WTC11 (cell line): Measurements from ENCODE around the gene C10orf67. TPM values are rescaled to one million over a fixed set of nuclear protein-coding genes. Genes with fewer than 3 reads are reported as not detected.

Source experiments
- ATAC-seq: fragments of 200-7000 bp; cut with Tn5 transposase; 2 replicates; pipeline ENCODE4 v1.10.0; 2021; ENCODE audit warnings: mild to moderate bottlenecking, moderate library complexity
- Bru-seq: library from RNA; stranded (reverse); fragments of 400-500 nt; gene quantifications from one replicate; lab custom pipeline; 2021; lab: Mats Ljungman, UMichigan
- CTCF ChIA-PET: fragments of 300-600 bp; sonication (Branson Sonifier 250); formaldehyde crosslinking; loops from one replicate; lab custom pipeline; 2021; ENCODE audit warnings: antibody characterized with exemption; lab: Charles Lee
- POLR2A ChIA-PET: fragments of 350-600 bp; sonication (Branson Sonifier 250); formaldehyde crosslinking; loops from one replicate; lab custom pipeline; 2021; ENCODE audit warnings: antibody characterized with exemption; lab: Charles Lee
- DNase-seq: peaks from one replicate; pipeline ENCODE4 v3.0.0; 2021; ENCODE audit warnings: low spot score
- H3K27ac Mint-ChIP-seq: 2 replicates; pipeline ENCODE4 v1.8.0; 2021; ENCODE audit warnings: mixed read lengths
- H3K27me3 Mint-ChIP-seq: 2 replicates; pipeline ENCODE4 v1.8.0; 2021; ENCODE audit warnings: low read depth, mild to moderate bottlenecking, moderate library complexity, mixed read lengths
- H3K36me3 Mint-ChIP-seq: 2 replicates; pipeline ENCODE4 v1.8.0; 2021; ENCODE audit warnings: mixed read lengths
- H3K4me1 Mint-ChIP-seq: 2 replicates; pipeline ENCODE4 v1.8.0; 2022; ENCODE audit warnings: mixed read lengths
- H3K4me3 Mint-ChIP-seq: 2 replicates; pipeline ENCODE4 v1.8.0; 2021; ENCODE audit warnings: mild to moderate bottlenecking, moderate library complexity, mixed read lengths
- H3K9me3 Mint-ChIP-seq: 2 replicates; pipeline ENCODE4 v1.8.0; 2021; ENCODE audit warnings: mixed read lengths
- CREB1 ChIP-seq: sonication (generic); formaldehyde crosslinking; IDR thresholded peaks from 2 replicates; pipeline ENCODE4 v1.8.0; 2023; ENCODE audit warnings: mild to moderate bottlenecking, missing genetic modification reagents
- CREM ChIP-seq: sonication (generic); formaldehyde crosslinking; IDR thresholded peaks from 2 replicates; pipeline ENCODE4 v1.8.1; 2022; ENCODE audit warnings: mild to moderate bottlenecking, missing genetic modification reagents, moderate library complexity
- E2F4 ChIP-seq: sonication (generic); formaldehyde crosslinking; IDR thresholded peaks from 2 replicates; pipeline ENCODE4 v1.8.1; 2022; ENCODE audit warnings: low read depth, mild to moderate bottlenecking, moderate library complexity, missing genetic modification reagents, borderline replicate concordance
- GTF2I ChIP-seq: fragments of 250-450 bp; sonication (Bioruptor Pico); conservative IDR thresholded peaks from 2 replicates; pipeline ENCODE4 v1.4.0; 2021; ENCODE audit warnings: mild to moderate bottlenecking
- JUN ChIP-seq: sonication (generic); formaldehyde crosslinking; IDR thresholded peaks from 2 replicates; pipeline ENCODE4 v1.8.0; 2023; ENCODE audit warnings: mild to moderate bottlenecking, missing genetic modification reagents
- RORB ChIP-seq: fragments of 250-450 bp; sonication (Bioruptor Pico); IDR thresholded peaks from 2 replicates; pipeline ENCODE4 v1.9.0; 2021; ENCODE audit warnings: mild to moderate bottlenecking
- SMAD3 ChIP-seq: sonication (generic); formaldehyde crosslinking; IDR thresholded peaks from 2 replicates; pipeline ENCODE4 v1.8.0; 2022; ENCODE audit warnings: missing genetic modification reagents, mild to moderate bottlenecking, borderline replicate concordance
- SMAD4 ChIP-seq: sonication (generic); formaldehyde crosslinking; IDR thresholded peaks from 2 replicates; pipeline ENCODE4 v1.8.0; 2022; ENCODE audit warnings: mild to moderate bottlenecking, missing genetic modification reagents
- SP1 ChIP-seq: sonication (generic); formaldehyde crosslinking; conservative IDR thresholded peaks from 2 replicates; pipeline ENCODE4 v1.8.1; 2022; ENCODE audit warnings: missing genetic modification reagents
- TEAD4 ChIP-seq: sonication (generic); formaldehyde crosslinking; IDR thresholded peaks from 2 replicates; pipeline ENCODE4 v1.8.0; 2022; ENCODE audit warnings: mild to moderate bottlenecking, missing genetic modification reagents
- ZNF121 ChIP-seq: sonication (generic); formaldehyde crosslinking; IDR thresholded peaks from 2 replicates; pipeline ENCODE4 v1.8.0; 2023; ENCODE audit warnings: missing genetic modification reagents
- ZNF263 ChIP-seq: sonication (generic); formaldehyde crosslinking; IDR thresholded peaks from 2 replicates; pipeline ENCODE4 v1.8.1; 2022; ENCODE audit warnings: low read depth, mild to moderate bottlenecking, moderate library complexity, missing genetic modification reagents
- ZNF396 ChIP-seq: fragments of 250-450 bp; sonication (Bioruptor Pico); IDR thresholded peaks from 2 replicates; pipeline ENCODE4 v1.8.0; 2021; ENCODE audit warnings: mild to moderate bottlenecking, moderate library complexity, borderline replicate concordance
- long read RNA-seq, 3 experiments: library from RNA in 1 of 3; library from capped mRNA in 1 of 3; library from polyadenylated mRNA in 1 of 3; unstranded in 2 of 3; stranded (forward) in 1 of 3; transcript quantifications; one replicate each; pipeline ENCODE4 v2.0.0, GENCODE V29; 2021
- total RNA-seq: library from RNA; stranded (reverse); gene quantifications from 3 replicates; pipeline ENCODE4 v1.2.3, GENCODE V29; 2021
- TF ChIP-seq, protein P1 (sequence below): sonication (generic); formaldehyde crosslinking; IDR thresholded peaks from 2 replicates; pipeline ENCODE4 v1.8.1; 2023; ENCODE audit warnings: mild to moderate bottlenecking, missing genetic modification reagents
- TF ChIP-seq, protein P2 (sequence below): sonication (generic); formaldehyde crosslinking; IDR thresholded peaks from 2 replicates; pipeline ENCODE4 v1.8.1; 2023; ENCODE audit warnings: mild to moderate bottlenecking, missing genetic modification reagents, borderline replicate concordance
- TF ChIP-seq, protein P3 (sequence below): sonication (generic); formaldehyde crosslinking; IDR thresholded peaks from 2 replicates; pipeline ENCODE4 v1.8.0; 2022; ENCODE audit warnings: mild to moderate bottlenecking, missing genetic modification reagents
- TF ChIP-seq, protein P4 (sequence below): sonication (generic); formaldehyde crosslinking; IDR thresholded peaks from 2 replicates; pipeline ENCODE4 v1.8.1; 2023; ENCODE audit warnings: mild to moderate bottlenecking, missing genetic modification reagents, moderate library complexity
- TF ChIP-seq, protein P5 (sequence below): sonication (generic); formaldehyde crosslinking; IDR thresholded peaks from 2 replicates; pipeline ENCODE4 v1.8.0; 2022; ENCODE audit warnings: mild to moderate bottlenecking, missing genetic modification reagents

Gene C10orf67
- total RNA-seq, result 0.07 TPM in 1 of 3 replicates, not detected in the others
- Bru-seq, nascent RNA, result percentile 8 among the genes with signal in this experiment
- long read RNA-seq, experiment 1, result 0 reads
- long read RNA-seq, experiment 2, result 0 reads
- long read RNA-seq, experiment 3, result 0 reads

GRCh38 chr10:23344241-23344841, at the start of gene C10orf67:
C10orf67 (minus strand) TSS chr10:23344797; CDS start chr10:23344774, 23 bp downstream.
- peaks cover 27% of the 10 kb centered on the region for H3K27me3 Mint-ChIP-seq
- peak; percentile 49 for DNase-seq
- peak; percentile 57 for ATAC-seq
- H3K4me1 Mint-ChIP-seq, result peaks cover 12% of the 10 kb centered on the region
- peak within 1 kb of the TSS; percentile 91 for H3K4me3 Mint-ChIP-seq
- CTCF ChIA-PET, result interaction anchor here (0.5 to 1.2 kb wide), 8 partner anchors 18 to 1795 kb away, joined by 3 to 5 read pairs (median 3); no protein-coding TSS in a partner anchor
- TF ChIP-seq, protein P1, sequence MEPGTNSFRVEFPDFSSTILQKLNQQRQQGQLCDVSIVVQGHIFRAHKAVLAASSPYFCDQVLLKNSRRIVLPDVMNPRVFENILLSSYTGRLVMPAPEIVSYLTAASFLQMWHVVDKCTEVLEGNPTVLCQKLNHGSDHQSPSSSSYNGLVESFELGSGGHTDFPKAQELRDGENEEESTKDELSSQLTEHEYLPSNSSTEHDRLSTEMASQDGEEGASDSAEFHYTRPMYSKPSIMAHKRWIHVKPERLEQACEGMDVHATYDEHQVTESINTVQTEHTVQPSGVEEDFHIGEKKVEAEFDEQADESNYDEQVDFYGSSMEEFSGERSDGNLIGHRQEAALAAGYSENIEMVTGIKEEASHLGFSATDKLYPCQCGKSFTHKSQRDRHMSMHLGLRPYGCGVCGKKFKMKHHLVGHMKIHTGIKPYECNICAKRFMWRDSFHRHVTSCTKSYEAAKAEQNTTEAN (CRISPR knock-in tag), result no peak
- TF ChIP-seq ZNF263 (peak; percentile 84), CREB1 (CRISPR knock-in tag) (no peak), SMAD3 (CRISPR knock-in tag) (no peak), ZNF121 (CRISPR knock-in tag) (no peak), SP1 (CRISPR knock-in tag) (0 out of 2 replicates have a peak, but pooled peaks have one; percentile 39), CREM (CRISPR knock-in tag) (no peak), SMAD4 (CRISPR knock-in tag) (no peak), ZNF396 (CRISPR knock-in tag) (no peak), TEAD4 (no peak), JUN (no peak), E2F4 (CRISPR knock-in tag) (no peak), GTF2I (CRISPR knock-in tag) (no peak), RORB (CRISPR knock-in tag) (no peak)
- TF ChIP-seq, protein P2, sequence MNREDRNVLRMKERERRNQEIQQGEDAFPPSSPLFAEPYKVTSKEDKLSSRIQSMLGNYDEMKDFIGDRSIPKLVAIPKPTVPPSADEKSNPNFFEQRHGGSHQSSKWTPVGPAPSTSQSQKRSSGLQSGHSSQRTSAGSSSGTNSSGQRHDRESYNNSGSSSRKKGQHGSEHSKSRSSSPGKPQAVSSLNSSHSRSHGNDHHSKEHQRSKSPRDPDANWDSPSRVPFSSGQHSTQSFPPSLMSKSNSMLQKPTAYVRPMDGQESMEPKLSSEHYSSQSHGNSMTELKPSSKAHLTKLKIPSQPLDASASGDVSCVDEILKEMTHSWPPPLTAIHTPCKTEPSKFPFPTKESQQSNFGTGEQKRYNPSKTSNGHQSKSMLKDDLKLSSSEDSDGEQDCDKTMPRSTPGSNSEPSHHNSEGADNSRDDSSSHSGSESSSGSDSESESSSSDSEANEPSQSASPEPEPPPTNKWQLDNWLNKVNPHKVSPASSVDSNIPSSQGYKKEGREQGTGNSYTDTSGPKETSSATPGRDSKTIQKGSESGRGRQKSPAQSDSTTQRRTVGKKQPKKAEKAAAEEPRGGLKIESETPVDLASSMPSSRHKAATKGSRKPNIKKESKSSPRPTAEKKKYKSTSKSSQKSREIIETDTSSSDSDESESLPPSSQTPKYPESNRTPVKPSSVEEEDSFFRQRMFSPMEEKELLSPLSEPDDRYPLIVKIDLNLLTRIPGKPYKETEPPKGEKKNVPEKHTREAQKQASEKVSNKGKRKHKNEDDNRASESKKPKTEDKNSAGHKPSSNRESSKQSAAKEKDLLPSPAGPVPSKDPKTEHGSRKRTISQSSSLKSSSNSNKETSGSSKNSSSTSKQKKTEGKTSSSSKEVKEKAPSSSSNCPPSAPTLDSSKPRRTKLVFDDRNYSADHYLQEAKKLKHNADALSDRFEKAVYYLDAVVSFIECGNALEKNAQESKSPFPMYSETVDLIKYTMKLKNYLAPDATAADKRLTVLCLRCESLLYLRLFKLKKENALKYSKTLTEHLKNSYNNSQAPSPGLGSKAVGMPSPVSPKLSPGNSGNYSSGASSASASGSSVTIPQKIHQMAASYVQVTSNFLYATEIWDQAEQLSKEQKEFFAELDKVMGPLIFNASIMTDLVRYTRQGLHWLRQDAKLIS (CRISPR knock-in tag), result no peak
- TF ChIP-seq, protein P3, sequence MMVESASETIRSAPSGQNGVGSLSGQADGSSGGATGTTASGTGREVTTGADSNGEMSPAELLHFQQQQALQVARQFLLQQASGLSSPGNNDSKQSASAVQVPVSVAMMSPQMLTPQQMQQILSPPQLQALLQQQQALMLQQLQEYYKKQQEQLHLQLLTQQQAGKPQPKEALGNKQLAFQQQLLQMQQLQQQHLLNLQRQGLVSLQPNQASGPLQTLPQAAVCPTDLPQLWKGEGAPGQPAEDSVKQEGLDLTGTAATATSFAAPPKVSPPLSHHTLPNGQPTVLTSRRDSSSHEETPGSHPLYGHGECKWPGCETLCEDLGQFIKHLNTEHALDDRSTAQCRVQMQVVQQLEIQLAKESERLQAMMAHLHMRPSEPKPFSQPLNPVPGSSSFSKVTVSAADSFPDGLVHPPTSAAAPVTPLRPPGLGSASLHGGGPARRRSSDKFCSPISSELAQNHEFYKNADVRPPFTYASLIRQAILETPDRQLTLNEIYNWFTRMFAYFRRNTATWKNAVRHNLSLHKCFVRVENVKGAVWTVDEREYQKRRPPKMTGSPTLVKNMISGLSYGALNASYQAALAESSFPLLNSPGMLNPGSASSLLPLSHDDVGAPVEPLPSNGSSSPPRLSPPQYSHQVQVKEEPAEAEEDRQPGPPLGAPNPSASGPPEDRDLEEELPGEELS, result peak; percentile 31; the same call in 1 of the 2 replicates
- TF ChIP-seq, protein P4, sequence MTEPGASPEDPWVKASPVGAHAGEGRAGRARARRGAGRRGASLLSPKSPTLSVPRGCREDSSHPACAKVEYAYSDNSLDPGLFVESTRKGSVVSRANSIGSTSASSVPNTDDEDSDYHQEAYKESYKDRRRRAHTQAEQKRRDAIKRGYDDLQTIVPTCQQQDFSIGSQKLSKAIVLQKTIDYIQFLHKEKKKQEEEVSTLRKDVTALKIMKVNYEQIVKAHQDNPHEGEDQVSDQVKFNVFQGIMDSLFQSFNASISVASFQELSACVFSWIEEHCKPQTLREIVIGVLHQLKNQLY, result no peak
- TF ChIP-seq, protein P5, sequence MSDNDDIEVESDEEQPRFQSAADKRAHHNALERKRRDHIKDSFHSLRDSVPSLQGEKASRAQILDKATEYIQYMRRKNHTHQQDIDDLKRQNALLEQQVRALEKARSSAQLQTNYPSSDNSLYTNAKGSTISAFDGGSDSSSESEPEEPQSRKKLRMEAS (CRISPR knock-in tag), result no peak
- TF ChIP-seq, all 79 proteins: peak for 3
- POLR2A ChIA-PET, result no interaction called here
- H3K9me3 Mint-ChIP-seq, result no peaks in the 10 kb centered on the region
- no peaks in the 10 kb centered on the region for H3K36me3 Mint-ChIP-seq
- H3K27ac Mint-ChIP-seq, result no peak within 1 kb of the TSS
